ENCODE data around the gene FAM131C. TPM values are rescaled to one million over a fixed set of nuclear protein-coding genes. Genes with fewer than 3 reads are reported as not detected.

Gene FAM131C
- polyA plus RNA-seq, 3 donors, result not detected

GRCh38 chr1:16064536-16065268, 8.7 kb downstream of the FAM131C start:
- Histone ChIP-seq H3K9me3 (replicated peaks in 1 of 2; ENCODE audit: control insufficient read depth in 1 of 2, insufficient read depth in 1 of 2, low read length in 2 of 2) (no peaks in the 10 kb centered on the region), H3K4me2 (replicated peaks; ENCODE audit: extremely low read depth, low read length, poor library complexity, severe bottlenecking) (no peak overlapping the region), H3K79me2 (ENCODE audit: insufficient read depth, low read length) (no peaks in the 10 kb centered on the region), H4K20me1 (ENCODE audit: insufficient read depth, low read length) (no peaks in the 10 kb centered on the region), H3K4me1 (ENCODE audit: control insufficient read depth in 1 of 2, insufficient read depth in 2 of 2, low read length in 2 of 2) (no peaks in the 10 kb centered on the region), H3K27ac (ENCODE audit: low read depth in 1 of 2, low read length in 2 of 2) (no peak overlapping the region), H3K9ac (ENCODE audit: insufficient read depth, low read length, poor library complexity, severe bottlenecking) (no peak overlapping the region), H3K27me3 (ENCODE audit: control insufficient read depth in 2 of 2, insufficient read depth in 2 of 2, low read length in 2 of 2) (no peaks in the 10 kb centered on the region), H3K36me3 (replicated peaks in 1 of 2; ENCODE audit: control insufficient read depth in 1 of 2, insufficient read depth in 2 of 2, low read length in 2 of 2) (no peaks in the 10 kb centered on the region), H3K4me3 (replicated peaks in 1 of 3; ENCODE audit: low read depth in 2 of 3, low read length in 3 of 3) (no peak overlapping the region), H2AFZ (ENCODE audit: insufficient read depth, low read depth, low read length, poor library complexity, severe bottlenecking) (no peak overlapping the region)
- DNase-seq, result no peak
- peaks cover 10 to 34% (median 24%) of the 10 kb centered on the region in 3 donors for H3K27me3 Mint-ChIP-seq (ENCODE audit: low read depth in 3 of 3)
- no peak for TF ChIP-seq CTCF (IDR thresholded peaks at IDR 0.05)
- H3K27ac Mint-ChIP-seq, result no peak overlapping the region
- WGBS (ENCODE audit: insufficient coverage), result 37% methylated on average over 13 of the region's 13 CpGs
- H3K9me3 Mint-ChIP-seq, result no peaks in the 10 kb centered on the region
- H3K4me3 Mint-ChIP-seq, result no peak overlapping the region
- H3K36me3 Mint-ChIP-seq, result no peaks in the 10 kb centered on the region
- H3K4me1 Mint-ChIP-seq, result no peaks in the 10 kb centered on the region
- intact Hi-C loops (cut with micrococcal nuclease), result no loop called here

- Histone ChIP-seq H2AFZ (ENCODE audit: insufficient read depth, low read depth, low read length, poor library complexity, severe bottlenecking) (no peak overlapping the region), H3K79me2 (ENCODE audit: insufficient read depth, low read length) (no peaks in the 10 kb centered on the region), H3K27ac (ENCODE audit: low read depth in 1 of 2, low read length in 2 of 2) (no peak overlapping the region), H4K20me1 (ENCODE audit: insufficient read depth, low read length) (no peaks in the 10 kb centered on the region), H3K4me3 (replicated peaks in 1 of 3; ENCODE audit: low read depth in 2 of 3, low read length in 3 of 3) (no peak overlapping the region), H3K27me3 (ENCODE audit: control insufficient read depth in 2 of 2, insufficient read depth in 2 of 2, low read length in 2 of 2) (no peaks in the 10 kb centered on the region), H3K9me3 (replicated peaks in 1 of 2; ENCODE audit: control insufficient read depth in 1 of 2, insufficient read depth in 1 of 2, low read length in 2 of 2) (no peaks in the 10 kb centered on the region), H3K9ac (ENCODE audit: insufficient read depth, low read length, poor library complexity, severe bottlenecking) (no peak overlapping the region), H3K36me3 (replicated peaks in 1 of 2; ENCODE audit: control insufficient read depth in 1 of 2, insufficient read depth in 2 of 2, low read length in 2 of 2) (no peaks in the 10 kb centered on the region), H3K4me2 (replicated peaks; ENCODE audit: extremely low read depth, low read length, poor library complexity, severe bottlenecking) (no peak overlapping the region), H3K4me1 (ENCODE audit: control insufficient read depth in 1 of 2, insufficient read depth in 2 of 2, low read length in 2 of 2) (no peaks in the 10 kb centered on the region)
- H3K36me3 Mint-ChIP-seq, result no peaks in the 10 kb centered on the region
- DNase-seq, result no peak
- H3K27ac Mint-ChIP-seq, result no peak overlapping the region
- no peaks in the 10 kb centered on the region for H3K9me3 Mint-ChIP-seq
- peaks cover 10 to 29% (median 24%) of the 10 kb centered on the region in 3 donors for H3K27me3 Mint-ChIP-seq (ENCODE audit: low read depth in 3 of 3)
- TF ChIP-seq CTCF (IDR thresholded peaks at IDR 0.05), result no peak
- H3K4me3 Mint-ChIP-seq, result no peak overlapping the region
- intact Hi-C loops (cut with micrococcal nuclease), result loop anchor here in 1 of 2 donors (2.0 kb wide), 1 partner anchor 23 kb away; no protein-coding TSS in a partner anchor
- 56% methylated on average over 9 of the region's 9 CpGs for WGBS (ENCODE audit: insufficient coverage)
- no peaks in the 10 kb centered on the region for H3K4me1 Mint-ChIP-seq
These were observed 9.5 kb downstream of the FAM131C start for GRCh38 chr1:16063921-16064320.

Measured in CD14-positive monocyte (primary cell).